Neural cell (in vitro differentiated cells): ENCODE measurements around the gene CNNM2.

Experiments used
- CTCF ChIP-seq: fragments of 450-650 bp; IDR thresholded peaks from 2 replicates; pipeline ENCODE4 v1.5.1; 2014; ENCODE audit warnings: antibody characterized with exemption, mild to moderate bottlenecking, moderate library complexity; ENCODE audit not compliant: poor library complexity, severe bottlenecking
- EP300 ChIP-seq: fragments of 450-650 bp; conservative IDR thresholded peaks from 2 replicates; pipeline ENCODE4 v1.6.1; 2014; ENCODE audit warnings: antibody characterized with exemption, mild to moderate bottlenecking, moderate library complexity; ENCODE audit not compliant: poor library complexity, severe bottlenecking
- SMC3 ChIP-seq: fragments of 450-650 bp; conservative IDR thresholded peaks from 2 replicates; pipeline ENCODE4 v1.6.1; 2014; ENCODE audit warnings: antibody characterized with exemption, mild to moderate bottlenecking, moderate library complexity; ENCODE audit not compliant: poor library complexity
- TAF1 ChIP-seq: IDR thresholded peaks from 2 replicates; pipeline ENCODE4 v1.6.1; 2012; ENCODE audit warnings: low read depth

GRCh38 chr10:102914781-102915180 lies 3.3 kb upstream of the CNNM2 start:
- TF ChIP-seq CTCF (no peak), EP300 (no peak), TAF1 (no peak), SMC3 (no peak)
